ENCODE data around the gene LGALS7.
"Not testable (repeated sequence)": the region's sequence is repeated elsewhere in the genome, so short reads cannot be mapped to it uniquely, and the experiment has no call there.

DNA sequence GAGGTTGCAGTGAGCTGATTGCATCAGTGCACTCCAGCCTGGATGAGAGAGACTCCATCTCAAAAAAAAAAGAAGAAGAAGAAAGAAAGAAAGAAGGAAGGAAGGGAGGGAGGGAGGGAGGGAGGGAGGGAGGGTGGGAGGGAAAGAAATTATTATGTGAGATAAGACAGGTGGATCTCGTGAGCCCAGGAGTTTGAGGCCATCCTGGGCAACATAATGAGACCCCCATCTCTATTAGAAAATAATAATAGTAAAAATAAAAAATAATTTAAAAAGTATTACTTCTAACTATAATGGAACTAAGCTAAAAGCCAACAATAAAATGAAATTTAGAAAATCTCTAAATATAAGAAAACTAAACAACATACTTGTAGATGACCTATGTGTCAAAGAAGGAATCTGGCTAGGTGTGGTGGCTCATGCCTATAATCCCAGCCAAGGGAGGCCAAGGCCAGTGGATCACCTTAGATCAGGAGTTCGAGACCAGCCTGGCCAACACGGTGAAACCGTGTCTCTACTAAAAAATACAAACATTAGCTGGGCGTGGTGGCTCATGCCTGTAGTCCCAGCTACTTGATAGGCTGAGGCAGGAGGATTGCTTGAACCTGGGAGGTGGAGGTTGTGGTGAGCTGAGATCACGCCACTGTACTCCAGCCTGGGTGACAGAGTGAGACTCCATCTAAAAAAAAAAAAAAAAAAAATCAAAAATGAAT lies 12.4 kb downstream of the LGALS7 start:
- TF ChIP-seq POLR2A (IDR thresholded peaks at IDR 0.05; ENCODE audit: low read depth, low read length); POLR2AphosphoS5 (IDR thresholded peaks at IDR 0.05; ENCODE audit: low read depth, low read length); POU2F2 (IDR thresholded peaks at IDR 0.05; ENCODE audit: low read depth, low read length); TAF1 (IDR thresholded peaks at IDR 0.05; ENCODE audit: low read depth, low read length); SPI1 (IDR thresholded peaks at IDR 0.05; ENCODE audit: low read depth, low read length); PAX5 (IDR thresholded peaks at IDR 0.05; ENCODE audit: insufficient read depth, low read length, severe bottlenecking): not testable (repeated sequence)

Data from GM12891 (cell line).